ENCODE measurements around the gene HPS4.

Gene HPS4

DNA sequence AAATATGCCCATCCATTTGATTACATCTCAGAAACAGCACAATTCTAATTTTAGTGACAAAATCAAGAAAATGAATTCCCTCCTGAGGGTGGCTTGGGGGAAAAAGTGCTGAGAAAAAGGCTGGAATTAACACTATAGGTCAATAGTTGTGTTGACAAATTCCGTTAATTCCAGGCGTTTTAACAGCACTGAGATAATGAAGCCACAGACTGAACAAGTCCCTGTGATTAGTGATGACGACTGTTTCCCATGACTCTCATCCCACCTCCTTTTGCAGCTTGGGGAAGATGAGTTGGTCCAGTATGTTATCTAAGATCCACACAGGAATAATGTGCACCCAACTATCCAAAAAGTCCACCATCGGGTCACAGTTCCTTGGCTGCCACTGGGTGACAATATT, 12.9 kb upstream of the HPS4 start:
- no peak for DNase-seq

DNA sequence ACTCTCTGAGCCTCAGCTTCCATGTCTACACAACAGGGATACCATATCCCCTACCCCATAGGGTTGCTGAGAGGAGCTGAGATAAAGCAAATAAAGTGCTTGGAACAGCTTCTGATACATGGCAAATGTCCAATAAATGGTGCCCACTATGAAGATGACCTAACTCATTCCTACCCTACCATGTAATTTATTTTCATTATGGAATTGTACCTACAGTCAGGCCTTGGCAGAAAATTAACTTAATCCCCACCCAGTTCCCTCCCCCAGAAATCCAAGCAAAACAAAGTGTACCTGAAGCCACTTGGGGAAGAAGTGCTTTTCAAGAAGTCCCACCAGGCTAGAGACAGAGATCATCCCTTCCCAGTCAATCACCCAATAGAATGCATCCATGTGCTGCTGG, 10.9 kb upstream of the HPS4 start:
- DNase-seq: no peak

DNA sequence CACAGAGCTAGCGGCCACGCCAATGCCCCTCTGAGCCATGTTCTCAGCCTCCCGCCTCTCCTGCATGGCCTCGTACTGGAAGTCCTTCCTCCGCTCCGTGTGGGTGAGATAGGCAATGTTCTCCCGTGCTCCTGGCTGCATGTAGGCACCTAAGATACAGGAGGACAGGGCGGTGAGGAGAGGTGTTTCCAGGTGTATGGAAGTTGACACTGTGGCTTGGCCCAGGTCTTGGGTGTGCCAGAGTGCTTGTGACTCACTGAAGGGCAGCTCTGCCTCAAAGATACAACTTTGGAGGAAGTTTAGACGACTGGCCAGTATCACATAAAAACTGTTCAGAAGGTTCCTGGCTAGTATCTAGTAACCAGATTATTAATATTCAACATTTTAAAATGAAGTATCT, 8.6 kb upstream of the HPS4 start:
- DNase-seq: no peak

DNA sequence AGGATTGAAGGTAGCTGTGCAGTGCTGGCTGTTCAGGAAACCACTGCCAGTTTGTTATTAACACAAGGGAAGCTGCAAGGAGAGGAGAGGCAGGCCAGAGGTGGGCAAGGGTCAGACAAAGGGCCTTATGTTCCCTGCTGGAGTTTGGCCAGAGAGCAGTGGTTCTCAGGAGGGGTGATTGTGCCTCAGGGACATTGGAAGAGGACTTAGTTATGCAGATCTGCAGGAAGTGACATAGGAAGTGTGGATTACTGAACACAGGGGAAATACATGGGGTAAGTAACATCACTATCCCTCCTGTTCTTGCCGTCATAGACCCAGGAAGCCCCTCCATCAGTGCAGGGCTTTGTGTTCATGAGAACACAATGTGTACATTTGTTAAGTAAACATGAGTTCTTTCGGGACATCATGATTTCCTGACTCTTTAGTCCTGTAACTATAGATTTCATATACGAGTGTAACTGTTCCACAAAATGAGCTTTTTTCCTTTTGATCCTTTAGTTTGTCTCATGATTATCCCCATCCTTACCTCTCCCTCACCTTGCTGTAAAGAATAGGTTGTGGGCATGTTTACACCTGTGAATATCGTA, 6.0 kb upstream of the HPS4 start:
- DNase-seq: no peak

DNA sequence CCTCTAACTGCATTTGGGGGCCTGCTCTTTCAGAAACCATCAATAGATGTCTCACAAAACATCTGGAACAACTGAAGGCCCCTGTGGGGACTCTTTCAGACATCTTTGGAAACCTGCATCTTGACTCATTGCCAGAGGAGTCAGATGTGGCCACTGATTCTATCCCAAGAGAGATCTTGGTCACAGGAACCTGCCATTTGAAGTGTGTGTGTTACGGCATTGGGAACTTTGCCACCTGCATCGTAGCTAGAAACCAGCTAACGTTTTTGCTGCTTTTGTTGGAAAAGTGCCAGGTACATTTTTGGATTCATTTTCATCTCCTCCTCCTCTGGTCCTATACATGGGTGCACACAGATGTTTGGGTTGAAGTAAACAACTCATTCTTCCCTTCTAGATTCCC, 4.4 kb upstream of the HPS4 start:
- DNase-seq: no peak

DNA sequence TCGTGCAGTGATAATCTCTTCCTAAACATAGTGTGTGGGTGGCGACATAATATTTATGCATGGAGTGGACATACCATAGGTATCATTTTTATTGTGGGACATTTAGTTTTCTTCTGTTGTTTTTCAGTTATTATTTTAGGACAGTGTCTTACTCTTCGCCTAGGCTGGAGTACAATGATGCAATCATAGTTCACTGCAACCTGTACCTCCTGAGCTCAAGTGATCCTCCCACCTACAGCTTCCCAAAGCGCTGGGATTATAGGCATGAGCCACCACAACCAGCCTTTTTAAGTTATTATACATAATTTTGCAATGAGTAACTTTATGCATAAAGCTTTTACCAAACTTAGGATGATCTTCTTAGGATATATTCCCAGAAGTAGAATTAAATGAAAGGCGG, 2.8 kb upstream of the HPS4 start:
- DNase-seq: no peak

- DNase-seq: no peak
These were observed 2.3 kb upstream of the HPS4 start for GRCh38 chr22:26485806-26486390.

DNA sequence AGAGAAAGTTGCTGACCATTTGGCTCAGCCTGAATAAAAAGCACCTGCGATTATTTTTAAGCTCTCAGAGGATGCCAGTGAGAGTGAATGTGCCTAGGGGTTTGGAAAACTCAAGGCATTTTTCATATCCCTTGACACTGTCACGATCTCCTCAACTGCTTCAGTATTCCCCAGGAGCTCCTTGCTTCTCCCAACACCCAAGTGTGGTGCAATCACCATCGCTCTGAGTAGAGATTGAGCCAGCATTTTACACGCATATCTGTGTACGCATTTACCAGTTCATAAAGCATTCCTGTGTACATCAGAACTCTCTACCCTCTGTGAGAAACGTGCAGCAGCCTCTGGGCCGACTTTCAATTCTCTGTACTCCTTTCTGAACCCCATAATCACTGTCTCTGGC, 1.4 kb upstream of the HPS4 start:
- DNase-seq: no peak

DNA sequence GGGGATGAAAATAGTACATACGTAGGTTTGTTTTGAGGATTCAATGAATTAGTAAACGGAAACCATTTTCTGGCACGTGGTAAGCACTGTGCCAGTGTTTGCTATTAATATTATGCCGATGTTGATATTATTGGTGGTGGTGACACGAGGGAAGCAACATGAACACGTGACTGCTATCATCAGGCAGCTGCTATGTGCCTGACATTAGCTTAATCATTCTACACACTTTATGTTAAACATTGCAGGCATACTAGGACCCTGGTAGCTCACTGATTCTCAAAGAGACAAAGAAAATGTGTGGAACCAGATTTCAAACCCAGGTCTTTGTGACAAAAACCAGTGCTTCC, 750 bp upstream of the HPS4 start:
- DNase-seq: no peak

GRCh38 chr22:26483043-26483438, 542 bp downstream of the HPS4 start:
- DNase-seq: no peak

- DNase-seq: no peak
These were observed 1.4 kb downstream of the HPS4 start for GRCh38 chr22:26482161-26482560.

DNA sequence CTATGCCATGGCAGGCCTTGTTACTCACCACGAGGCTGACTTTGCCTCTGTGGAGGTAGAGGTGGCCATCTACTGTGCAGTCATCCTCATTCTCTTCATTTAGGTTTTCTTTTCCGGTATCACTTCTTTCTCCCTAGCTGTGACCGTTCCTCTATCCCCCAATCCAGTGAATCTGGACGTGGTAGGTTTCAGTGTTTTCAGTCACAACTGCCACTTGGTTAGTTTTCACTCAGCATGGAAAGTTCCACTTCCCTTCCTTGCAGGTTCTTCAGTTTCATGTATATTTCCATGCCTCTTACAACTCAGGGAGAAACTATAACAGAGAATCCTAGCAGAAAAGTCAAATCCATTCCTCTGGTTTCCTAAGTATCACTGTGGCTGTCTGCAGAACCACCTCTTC, 1.9 kb downstream of the HPS4 start:
- DNase-seq: no peak

DNA sequence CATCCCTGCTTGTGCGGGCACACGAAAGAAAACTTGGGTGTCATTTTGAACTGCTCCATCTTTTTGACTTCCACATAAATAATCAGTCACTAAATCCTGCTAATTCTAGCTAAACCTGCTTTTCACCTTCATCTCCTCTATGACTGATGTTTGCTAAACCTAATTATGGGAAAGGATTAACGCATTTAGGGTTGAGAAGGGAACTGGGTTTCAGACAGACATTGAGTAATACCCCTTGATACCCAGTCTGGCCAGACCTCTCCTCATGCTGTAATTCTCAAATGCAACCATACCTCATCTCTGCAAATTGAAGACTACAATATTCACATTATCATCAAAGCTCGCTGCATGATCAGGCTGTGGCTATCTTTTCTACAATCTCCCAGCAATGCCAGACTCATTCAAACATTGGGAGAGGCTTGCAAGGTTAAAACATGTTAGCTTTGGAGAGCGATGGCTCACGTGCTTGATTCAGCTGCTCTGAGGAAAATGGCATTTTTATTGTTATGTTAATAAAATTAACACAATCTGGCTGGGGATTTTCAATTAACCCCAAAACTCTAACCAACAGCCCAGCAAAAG, 2.4 kb downstream of the HPS4 start:
- DNase-seq: no peak

- no peak for DNase-seq
These were observed 3.0 kb downstream of the HPS4 start for GRCh38 chr22:26480611-26480932.

DNA sequence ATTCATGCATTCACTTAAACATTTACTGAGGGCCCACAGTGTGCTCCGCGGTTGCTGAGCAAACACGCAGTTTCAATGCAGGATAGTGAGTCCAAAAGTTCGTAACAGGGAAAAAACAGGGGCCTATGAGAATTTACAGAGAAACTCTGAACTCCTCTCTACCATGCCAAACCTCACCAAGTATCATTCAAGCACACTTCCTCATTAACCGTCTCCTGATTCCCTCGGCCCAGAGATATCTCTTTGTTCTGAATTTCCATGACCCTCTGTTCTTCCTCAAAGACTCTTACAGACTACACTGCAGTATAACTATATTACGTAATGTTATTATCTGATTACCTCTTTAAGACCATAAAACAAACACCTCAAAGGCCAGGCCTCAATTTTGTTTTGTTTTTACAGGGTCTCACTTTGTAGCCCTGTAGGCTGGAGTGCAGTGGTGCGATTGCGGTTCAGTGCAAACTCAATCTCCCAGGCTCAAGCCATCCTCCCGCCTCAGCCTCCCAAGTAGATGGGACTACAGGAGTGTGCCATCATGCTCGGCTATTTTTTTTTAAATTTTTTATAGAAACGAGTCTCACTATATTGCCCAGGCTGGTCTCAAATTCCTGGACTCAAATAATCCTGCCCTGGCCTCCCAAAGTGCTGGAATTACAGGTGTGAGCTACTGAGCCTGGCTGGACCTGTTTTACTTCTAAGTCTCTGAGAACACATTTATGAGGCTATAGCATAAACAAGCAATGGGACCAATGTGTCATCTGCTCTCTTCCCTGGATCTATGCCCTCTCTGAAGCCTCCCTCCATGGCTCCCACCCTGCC, 3.6 kb downstream of the HPS4 start:
- DNase-seq: no peak

DNA sequence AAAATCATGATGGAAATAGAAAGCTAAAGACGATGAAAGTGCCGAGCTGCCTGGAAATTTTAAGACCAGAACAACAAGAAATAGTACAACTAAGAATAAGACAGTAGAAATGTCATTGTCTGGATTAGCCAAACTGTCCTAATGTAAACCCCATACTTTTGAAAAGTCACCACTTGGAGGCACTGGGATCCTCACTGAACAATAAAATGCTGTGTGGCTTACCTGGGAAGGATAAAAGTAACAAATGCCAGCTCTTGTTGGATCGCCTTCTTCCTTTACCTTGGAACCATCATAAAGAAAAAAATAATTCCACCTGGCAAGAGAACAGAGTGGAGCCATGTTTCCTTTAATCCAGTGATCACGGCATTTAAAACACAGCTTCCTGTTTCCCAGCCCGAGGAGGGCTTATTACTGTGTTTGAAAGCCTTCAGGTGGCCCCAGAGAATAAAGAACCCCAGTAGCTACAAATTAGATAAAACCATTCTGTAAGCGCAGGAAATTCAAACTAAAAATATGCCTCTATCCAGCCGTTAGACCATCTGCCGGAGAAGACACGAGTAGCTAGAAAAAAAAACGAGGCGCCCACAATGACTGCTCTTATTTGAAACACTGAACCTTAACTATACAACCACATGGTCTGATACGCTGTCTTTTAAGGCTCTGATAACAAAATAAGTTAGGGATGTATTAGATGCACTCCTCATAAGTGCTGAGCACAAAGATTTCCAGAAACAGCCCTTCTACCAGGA, 4.4 kb downstream of the HPS4 start:
- peak; percentile 28 for DNase-seq

GRCh38 chr22:26477341-26477731, 6.2 kb downstream of the HPS4 start:
- DNase-seq: no peak

DNA sequence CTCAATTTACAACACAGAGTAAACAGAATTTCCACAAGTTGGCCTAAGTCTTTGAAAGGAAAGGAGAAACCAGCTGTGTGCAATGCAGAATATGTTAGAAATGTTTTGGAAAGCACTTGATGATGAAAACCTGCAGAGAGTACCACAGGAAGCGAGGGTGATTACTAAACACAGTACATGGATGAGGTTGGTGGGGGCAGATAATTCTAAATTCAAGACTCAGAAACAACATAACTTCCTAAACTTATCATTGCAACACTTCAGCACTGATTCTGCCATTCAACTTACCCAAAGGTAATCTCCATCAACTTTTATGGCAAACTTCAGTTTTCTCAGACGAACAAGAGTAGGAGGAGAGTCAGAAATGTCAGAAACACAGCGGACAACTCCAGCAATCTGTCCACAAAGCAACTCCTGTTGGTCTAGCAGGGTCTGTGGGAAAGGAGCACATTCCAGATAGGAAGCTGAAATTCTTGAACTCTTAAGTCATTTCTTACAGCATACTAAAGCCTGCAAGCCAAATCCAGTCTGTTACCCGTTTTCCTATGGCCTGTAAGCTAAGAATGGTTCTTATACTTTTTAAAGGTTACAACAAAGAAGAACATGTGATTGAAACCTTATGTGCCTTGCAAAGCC, 6.8 kb downstream of the HPS4 start:
- no peak for DNase-seq

- DNase-seq: no peak
These were observed 8.9 kb downstream of the HPS4 start for GRCh38 chr22:26474682-26475081.

DNA sequence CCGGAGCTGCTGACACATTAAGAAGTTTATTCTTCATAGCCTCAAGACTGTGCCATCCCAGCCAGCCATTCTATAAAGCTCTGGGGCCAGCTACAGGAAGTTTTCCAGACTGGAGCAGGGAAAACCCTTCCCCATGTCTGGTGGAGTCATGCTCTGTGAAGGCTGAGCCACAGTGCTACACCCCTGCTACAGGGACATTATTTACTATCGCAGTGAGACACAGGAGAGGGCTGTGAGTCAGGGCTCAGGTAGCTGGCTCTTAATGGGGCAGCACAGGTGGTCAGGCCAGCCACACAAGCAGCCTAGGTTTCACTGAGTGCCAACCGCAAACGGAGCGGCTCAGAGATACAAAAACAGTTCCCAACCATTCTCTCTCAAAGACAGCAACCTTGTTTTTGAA, 12.1 kb downstream of the HPS4 start:
- DNase-seq: no peak

DNA sequence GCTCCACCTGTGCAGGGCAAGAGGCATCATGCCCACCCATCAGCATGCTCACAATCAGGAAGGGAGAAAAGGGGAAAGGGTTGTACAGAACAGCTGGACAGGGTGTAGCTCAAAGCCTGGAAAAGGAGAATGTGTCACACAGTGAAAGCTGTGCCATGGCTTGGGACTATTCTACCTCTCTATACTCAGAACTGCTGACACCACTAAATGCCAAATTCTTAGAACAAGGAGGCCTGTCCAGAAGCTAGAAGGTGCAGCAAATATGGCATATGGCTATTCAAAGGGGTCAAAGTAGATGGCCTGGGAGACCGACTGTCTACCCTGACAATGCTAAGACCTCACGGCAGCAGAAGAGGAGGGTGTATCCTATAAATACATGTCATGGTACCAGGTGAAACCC, 12.8 kb downstream of the HPS4 start:
- DNase-seq: no peak

DNA sequence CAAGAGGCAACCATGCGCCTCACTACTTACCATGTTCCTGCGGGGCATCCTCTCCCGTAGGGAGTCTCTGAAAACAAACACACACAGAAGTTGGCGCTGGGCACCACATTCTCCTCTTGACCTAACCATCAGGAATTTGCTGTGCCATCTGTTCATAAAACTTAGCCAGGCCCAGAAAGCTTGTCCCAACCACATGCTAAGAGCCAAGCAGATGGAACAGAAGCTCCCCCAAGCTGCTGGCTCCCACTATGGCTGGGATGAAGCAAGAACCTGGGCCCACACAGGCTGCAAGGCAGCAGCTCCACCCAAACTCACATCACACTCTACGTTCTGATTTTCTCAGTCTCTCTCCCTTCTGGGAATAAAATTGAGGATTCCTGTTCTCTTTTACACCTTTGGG, 17.4 kb downstream of the HPS4 start:
- no peak for DNase-seq

DNA sequence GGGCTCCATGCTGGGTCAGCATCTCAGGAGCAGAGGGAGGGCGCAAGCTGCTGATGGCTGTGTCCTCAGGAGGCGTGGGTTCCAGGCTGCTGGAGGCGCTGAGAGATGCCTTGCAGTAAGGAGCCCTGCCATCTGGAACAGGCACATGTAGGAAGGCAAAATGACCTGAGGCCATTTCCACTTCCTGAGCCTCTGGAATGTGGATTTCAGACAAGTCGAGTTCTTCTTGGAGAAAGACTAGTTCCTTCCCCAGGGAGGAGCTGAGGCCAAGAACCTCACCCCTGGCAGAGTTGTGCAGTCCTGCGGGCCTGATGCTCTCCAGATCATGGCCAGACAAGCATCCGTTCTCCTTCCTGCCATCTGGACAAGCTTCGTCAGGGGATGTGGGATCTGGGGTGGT, 19.3 kb downstream of the HPS4 start:
- no peak for DNase-seq
